Activated naive CD4-positive, alpha-beta T cell treated with anti-CD3 and anti-CD28 coated beads for 36 hours (primary cell): ENCODE data around the gene TBC1D21. TPM values are rescaled to one million over a fixed set of nuclear protein-coding genes. Genes with fewer than 3 reads are reported as not detected.

ENCODE experiments used
- CTCF ChIA-PET: fragments of 350-600 bp; sonication (Branson Sonifier 250); formaldehyde crosslinking; loops from one replicate; lab custom pipeline; 2021; ENCODE audit warnings: antibody characterized with exemption; lab: Charles Lee
- DNase-seq: peaks from one replicate; pipeline ENCODE4 v3.0.0-alpha.2; 2020
- H3K27ac Mint-ChIP-seq: one replicate; pipeline ENCODE4 v1.8.0; 2021; ENCODE audit warnings: mild to moderate bottlenecking, mixed read lengths
- H3K27me3 Mint-ChIP-seq: one replicate; pipeline ENCODE4 v1.8.0; 2021; ENCODE audit warnings: low read depth, mixed read lengths
- H3K36me3 Mint-ChIP-seq: one replicate; pipeline ENCODE4 v1.8.0; 2021; ENCODE audit warnings: low read depth, mixed read lengths
- H3K4me1 Mint-ChIP-seq: one replicate; pipeline ENCODE4 v1.8.0; 2021; ENCODE audit warnings: low read depth, mixed read lengths
- H3K4me3 Mint-ChIP-seq: one replicate; pipeline ENCODE4 v1.8.0; 2021; ENCODE audit warnings: mild to moderate bottlenecking, moderate library complexity, mixed read lengths
- H3K9me3 Mint-ChIP-seq: one replicate; pipeline ENCODE4 v1.8.0; 2021; ENCODE audit warnings: mixed read lengths
- intact Hi-C: fragments of 100-400 bp; cut with micrococcal nuclease; formaldehyde crosslinking; loops from one replicate; pipeline ENCODE4 v1.15.1; 2023
- total RNA-seq, 2 experiments: library from RNA; stranded (reverse); gene quantifications; one replicate each; pipeline ENCODE4 v1.2.3, GENCODE V29; 2021

The TBC1D21 gene
- total RNA-seq, 2 experiments from 2014 or later = not detected

GRCh38 chr15:73928971-73929627, 55.7 kb downstream of the TBC1D21 start:
- Mint-ChIP-seq H3K4me1 (peaks cover 23% of the 10 kb centered on the region), H3K4me3 (no peak overlapping the region), H3K9me3 (no peaks in the 10 kb centered on the region), H3K27me3 (no peaks in the 10 kb centered on the region), H3K27ac (no peak overlapping the region), H3K36me3 (no peaks in the 10 kb centered on the region)
- CTCF ChIA-PET = interaction anchor here (0.5 to 3.7 kb wide), 5 partner anchors 21 to 224 kb away, joined by 3 to 44 read pairs (median 4); no protein-coding TSS in a partner anchor
- no peak for DNase-seq
- intact Hi-C loops = loop anchor here (1.0 kb wide), 2 partner anchors 36 to 55 kb away; no protein-coding TSS in a partner anchor

GRCh38 chr15:73930371-73930770, 57.0 kb downstream of the TBC1D21 start:
- H3K27me3 Mint-ChIP-seq = no peaks in the 10 kb centered on the region
- H3K27ac Mint-ChIP-seq = no peak overlapping the region
- H3K36me3 Mint-ChIP-seq = no peaks in the 10 kb centered on the region
- no peak for DNase-seq
- peaks cover 11% of the 10 kb centered on the region for H3K4me1 Mint-ChIP-seq
- intact Hi-C loops = no loop called here
- H3K9me3 Mint-ChIP-seq = no peaks in the 10 kb centered on the region
- no peak overlapping the region for H3K4me3 Mint-ChIP-seq
- CTCF ChIA-PET = no interaction called here

- intact Hi-C loops = no loop called here
- CTCF ChIA-PET = no interaction called here
Observed at GRCh38 chr15:73930790-73931281, 57.5 kb downstream of the TBC1D21 start.

GRCh38 chr15:73931441-73931840, 58.1 kb downstream of the TBC1D21 start:
- DNase-seq = no peak
- Mint-ChIP-seq H3K4me1 (peaks cover 7% of the 10 kb centered on the region), H3K27ac (no peak overlapping the region), H3K36me3 (no peaks in the 10 kb centered on the region), H3K27me3 (no peaks in the 10 kb centered on the region), H3K4me3 (no peak overlapping the region), H3K9me3 (no peaks in the 10 kb centered on the region)
- CTCF ChIA-PET = interaction anchor here (0.6 kb wide), 1 partner anchor 28 kb away, joined by 3 read pairs; no protein-coding TSS in a partner anchor
- intact Hi-C loops = no loop called here

More at GRCh38 chr15:73930790-73931281, 57.5 kb downstream of the TBC1D21 start:
- Mint-ChIP-seq H3K9me3 (no peaks in the 10 kb centered on the region), H3K36me3 (no peaks in the 10 kb centered on the region), H3K4me1 (peaks cover 8% of the 10 kb centered on the region), H3K27me3 (no peaks in the 10 kb centered on the region), H3K27ac (no peak overlapping the region), H3K4me3 (no peak overlapping the region)
- no peak for DNase-seq

- Mint-ChIP-seq H3K9me3 (no peaks in the 10 kb centered on the region), H3K36me3 (no peaks in the 10 kb centered on the region), H3K4me3 (no peak overlapping the region), H3K27me3 (no peaks in the 10 kb centered on the region), H3K4me1 (peaks cover 7% of the 10 kb centered on the region), H3K27ac (no peak overlapping the region)
- CTCF ChIA-PET = interaction anchor here (0.6 to 1.2 kb wide), 2 partner anchors 19 to 31 kb away, joined by 3 to 4 read pairs; no protein-coding TSS in a partner anchor
- no peak for DNase-seq
- intact Hi-C loops = no loop called here
Observed at GRCh38 chr15:73932381-73933191, 59.2 kb downstream of the TBC1D21 start.

GRCh38 chr15:73934281-73934680, 60.9 kb downstream of the TBC1D21 start:
- Mint-ChIP-seq H3K27me3 (no peaks in the 10 kb centered on the region), H3K4me3 (no peak overlapping the region), H3K27ac (no peak overlapping the region), H3K9me3 (no peaks in the 10 kb centered on the region), H3K4me1 (no peaks in the 10 kb centered on the region), H3K36me3 (no peaks in the 10 kb centered on the region)
- intact Hi-C loops = no loop called here
- no peak for DNase-seq
- CTCF ChIA-PET = interaction anchor here (2.1 kb wide), 1 partner anchor 17 kb away, joined by 6 read pairs; no protein-coding TSS in a partner anchor

GRCh38 chr15:73935547-73935946, 62.2 kb downstream of the TBC1D21 start:
- intact Hi-C loops = no loop called here
- H3K4me1 Mint-ChIP-seq = no peaks in the 10 kb centered on the region
- no peak overlapping the region for H3K4me3 Mint-ChIP-seq
- CTCF ChIA-PET = interaction anchor here (0.5 to 2.1 kb wide), 4 partner anchors 10 to 1147 kb away, joined by 3 to 6 read pairs (median 4); no protein-coding TSS in a partner anchor
- H3K36me3 Mint-ChIP-seq = no peaks in the 10 kb centered on the region
- H3K9me3 Mint-ChIP-seq = no peaks in the 10 kb centered on the region
- H3K27me3 Mint-ChIP-seq = no peaks in the 10 kb centered on the region
- H3K27ac Mint-ChIP-seq = no peak overlapping the region
- no peak for DNase-seq

- CTCF ChIA-PET = interaction anchor here (0.5 to 4.9 kb wide), 5 partner anchors 8 to 1147 kb away, joined by 3 to 25 read pairs (median 6); no protein-coding TSS in a partner anchor
- H3K36me3 Mint-ChIP-seq = no peaks in the 10 kb centered on the region
- no peaks in the 10 kb centered on the region for H3K4me1 Mint-ChIP-seq
- H3K4me3 Mint-ChIP-seq = no peak overlapping the region
- no peak overlapping the region for H3K27ac Mint-ChIP-seq
- H3K27me3 Mint-ChIP-seq = no peaks in the 10 kb centered on the region
- intact Hi-C loops = no loop called here
- no peaks in the 10 kb centered on the region for H3K9me3 Mint-ChIP-seq
- no peak for DNase-seq
Observed at GRCh38 chr15:73936181-73936580, 62.8 kb downstream of the TBC1D21 start.

- CTCF ChIA-PET = interaction anchor here (2.1 to 4.9 kb wide), 2 partner anchors 9 to 12 kb away, joined by 6 to 25 read pairs; no protein-coding TSS in a partner anchor
- Mint-ChIP-seq H3K9me3 (no peaks in the 10 kb centered on the region), H3K4me3 (no peak overlapping the region), H3K27ac (no peak overlapping the region), H3K4me1 (peaks cover 4% of the 10 kb centered on the region), H3K36me3 (no peaks in the 10 kb centered on the region), H3K27me3 (no peaks in the 10 kb centered on the region)
- intact Hi-C loops = no loop called here
- no peak for DNase-seq
Observed at GRCh38 chr15:73936588-73937290, 63.4 kb downstream of the TBC1D21 start.

GRCh38 chr15:73937296-73937695, 63.9 kb downstream of the TBC1D21 start:
- no peak overlapping the region for H3K4me3 Mint-ChIP-seq
- intact Hi-C loops = no loop called here
- no peaks in the 10 kb centered on the region for H3K9me3 Mint-ChIP-seq
- H3K27me3 Mint-ChIP-seq = no peaks in the 10 kb centered on the region
- no peak for DNase-seq
- no peaks in the 10 kb centered on the region for H3K36me3 Mint-ChIP-seq
- CTCF ChIA-PET = interaction anchor here (4.9 kb wide), 1 partner anchor 9 kb away, joined by 25 read pairs; no protein-coding TSS in a partner anchor
- no peak overlapping the region for H3K27ac Mint-ChIP-seq
- peaks cover 9% of the 10 kb centered on the region for H3K4me1 Mint-ChIP-seq

- H3K27me3 Mint-ChIP-seq = no peaks in the 10 kb centered on the region
- no peaks in the 10 kb centered on the region for H3K9me3 Mint-ChIP-seq
- DNase-seq = no peak
- intact Hi-C loops = no loop called here
- no peaks in the 10 kb centered on the region for H3K36me3 Mint-ChIP-seq
- H3K4me3 Mint-ChIP-seq = no peak overlapping the region
- CTCF ChIA-PET = interaction anchor here (0.8 to 4.9 kb wide), 2 partner anchors 10 to 12 kb away, joined by 3 to 25 read pairs; no protein-coding TSS in a partner anchor
- H3K27ac Mint-ChIP-seq = no peak overlapping the region
- H3K4me1 Mint-ChIP-seq = peaks cover 11% of the 10 kb centered on the region
Observed at GRCh38 chr15:73937726-73938125, 64.4 kb downstream of the TBC1D21 start.
